NCI-H1436 (cell line): ENCODE data around the gene AIFM2.
"Not testable (repeated sequence)": the region's sequence is repeated elsewhere in the genome, so short reads cannot be mapped to it uniquely, and the experiment has no call there.

Experiments used
- DNase-seq: peaks from one replicate; lab custom pipeline; 2025; lab: John Stamatoyannopoulos, UW

Gene AIFM2

DNA sequence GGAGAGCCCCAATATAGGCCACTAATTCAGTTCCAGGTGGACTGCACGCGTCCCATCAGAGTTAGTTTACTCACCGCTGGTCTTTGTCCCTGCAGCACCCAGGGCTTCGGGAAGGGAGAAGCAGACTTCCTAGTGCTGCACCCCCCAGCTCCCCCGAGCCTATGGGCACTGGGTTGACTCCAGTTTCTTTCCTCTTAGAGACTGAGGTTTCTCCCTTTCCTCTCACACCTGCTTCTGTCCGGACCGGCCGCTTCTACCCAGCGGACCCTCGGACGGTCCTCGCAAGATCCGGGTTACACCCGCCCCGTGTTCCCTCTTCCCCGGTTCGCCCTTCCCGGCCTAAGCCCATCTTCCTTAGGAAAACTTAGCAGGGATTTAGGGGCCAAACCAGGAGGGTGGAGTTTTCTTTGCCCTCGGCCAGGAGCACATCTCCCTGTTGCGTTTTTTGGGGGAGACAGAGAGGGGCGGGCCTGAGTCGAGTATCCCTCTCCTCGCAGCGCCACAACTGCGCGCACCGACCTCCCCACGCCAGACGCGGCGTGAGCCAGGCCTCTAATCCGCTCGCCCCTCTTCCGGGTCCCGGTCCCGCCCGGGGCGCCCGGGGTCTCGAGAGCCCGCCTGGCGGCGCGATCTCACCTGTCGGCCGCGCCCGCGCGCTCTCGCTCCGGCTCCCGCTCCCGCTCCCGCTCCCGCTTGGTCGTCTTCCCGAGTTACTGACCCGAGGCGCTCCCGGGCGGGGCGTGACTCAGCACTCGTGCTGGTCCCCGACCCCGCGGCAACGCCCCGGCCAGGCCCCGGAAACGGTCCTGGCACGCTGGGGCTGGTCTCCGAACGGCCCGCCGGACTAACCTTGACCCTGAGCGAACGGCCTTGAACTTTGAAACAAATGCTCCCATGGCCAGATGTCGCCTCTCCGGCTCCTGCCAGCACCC, at the start of gene AIFM2:
TSS of gene AIFM2 (minus strand) at position 728 of the 932 bp plus-strand sequence. CDS start 8,741 bp downstream, outside the sequence.
- peak; percentile 59 for DNase-seq

DNA sequence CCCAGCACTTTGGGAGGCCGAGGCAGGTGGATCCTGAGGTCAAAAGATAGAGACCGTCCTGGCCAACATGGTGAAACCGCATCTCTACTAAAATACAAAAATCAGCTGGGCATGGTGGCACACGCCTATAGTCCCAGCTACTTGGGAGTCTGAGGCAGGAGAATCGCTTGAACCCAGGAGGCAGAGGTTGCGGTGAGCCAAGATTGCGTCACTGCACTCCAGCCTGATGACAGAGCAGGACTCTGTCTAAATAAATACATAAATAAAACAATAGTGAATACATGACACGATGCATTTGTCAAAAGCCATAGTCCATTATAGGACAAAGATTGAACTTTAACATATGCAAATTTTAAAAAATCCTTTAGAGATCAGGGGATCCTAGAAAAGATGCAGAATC, 46.6 kb upstream of the AIFM2 start:
- not testable (repeated sequence) for DNase-seq

DNA sequence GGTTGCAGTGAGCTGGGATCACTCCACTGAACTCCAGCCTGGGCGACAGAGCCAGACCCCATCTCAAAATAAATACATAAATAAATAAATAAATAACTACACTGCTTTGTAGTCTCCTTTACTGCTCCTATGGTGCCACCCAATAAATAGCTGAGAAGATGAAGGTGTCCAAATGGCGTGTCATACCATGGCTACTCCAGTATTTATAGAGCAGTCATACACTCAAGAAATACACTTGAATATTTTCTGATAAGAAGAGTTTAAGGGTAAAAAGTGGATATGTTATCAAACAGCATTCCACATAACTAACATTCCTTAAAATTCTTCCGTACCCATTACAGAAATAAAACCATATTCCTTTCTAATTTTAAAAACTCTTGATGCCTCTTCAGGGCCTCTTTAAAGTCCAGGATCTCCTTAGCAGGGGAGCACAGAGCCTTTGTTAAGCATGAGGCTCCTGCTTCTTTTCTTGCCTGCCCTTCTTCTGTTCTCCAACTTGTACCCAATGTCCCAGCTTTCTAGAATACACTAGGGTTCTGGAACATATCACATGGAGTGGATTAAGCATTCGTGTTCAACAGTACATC, 45.6 kb upstream of the AIFM2 start:
- no peak for DNase-seq

DNA sequence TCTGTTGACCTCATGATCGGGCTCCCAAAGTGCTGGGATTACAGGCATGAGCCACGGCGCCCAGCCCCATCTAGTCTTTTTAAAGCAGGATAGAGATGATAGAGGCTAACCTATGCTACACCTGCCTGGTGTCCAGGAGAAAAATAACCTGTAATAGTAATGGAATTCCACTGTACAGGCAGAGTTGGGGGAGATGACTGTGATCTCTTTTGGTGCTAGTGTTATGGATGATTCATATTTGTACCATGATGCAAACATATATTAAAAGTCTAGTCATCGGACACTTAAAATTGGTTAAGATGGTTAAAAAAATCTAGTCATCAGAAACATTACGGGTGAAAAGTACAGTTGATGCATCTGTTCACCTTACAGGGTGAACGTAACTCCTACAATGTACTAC, 43.8 kb upstream of the AIFM2 start:
- DNase-seq: no peak

DNA sequence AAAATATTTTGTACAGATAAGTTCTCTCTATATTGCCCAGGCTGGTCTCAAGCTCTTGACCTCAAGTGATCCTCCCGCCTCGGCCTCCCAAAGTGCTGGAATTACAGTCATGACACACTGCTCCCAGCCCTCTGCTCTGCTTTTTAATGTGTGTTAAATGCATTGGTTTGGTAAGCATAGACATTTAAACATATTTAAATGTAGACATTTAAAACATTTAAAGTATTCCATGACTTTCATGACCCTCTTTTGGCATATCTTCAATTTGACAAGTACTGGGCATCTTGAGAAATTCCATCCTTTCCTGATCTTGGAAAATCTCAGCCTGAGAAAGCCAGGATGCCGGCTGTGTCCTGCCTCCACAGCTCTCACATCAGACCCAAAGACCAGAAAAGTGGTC, 42.9 kb upstream of the AIFM2 start:
- DNase-seq: no peak

DNA sequence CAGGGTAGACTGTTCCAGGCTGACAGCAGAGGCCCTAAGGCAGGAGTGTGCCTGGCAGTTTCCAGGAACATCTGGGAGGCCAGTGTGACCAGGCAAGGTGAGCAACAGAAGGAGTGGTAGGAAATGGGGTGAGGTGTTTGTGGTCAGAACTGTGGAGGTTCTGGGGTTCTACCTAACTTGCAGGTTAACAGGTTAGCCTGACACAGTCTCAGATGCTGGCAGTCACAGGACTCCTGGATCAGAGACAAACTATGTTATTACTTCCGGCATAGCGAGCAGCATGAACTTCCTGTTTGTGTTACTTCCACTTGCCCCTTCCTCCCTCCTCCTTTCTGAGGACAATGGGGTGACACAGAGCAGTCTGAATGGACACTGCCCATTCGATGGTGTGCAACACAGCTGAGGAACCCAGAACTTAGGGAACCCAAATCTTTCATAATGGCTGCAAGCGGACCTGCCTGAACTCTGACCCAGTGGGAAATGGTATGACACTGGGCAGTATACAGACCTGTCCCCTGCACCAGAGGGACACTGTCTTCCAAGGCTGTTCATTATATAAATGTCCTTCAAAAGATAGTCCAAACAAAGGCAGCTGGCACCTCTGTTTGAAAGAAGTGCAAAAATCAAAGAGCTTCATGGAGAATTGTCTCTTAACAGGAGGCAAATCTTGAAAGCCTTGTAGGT, 41.6 kb upstream of the AIFM2 start:
- no peak for DNase-seq

DNA sequence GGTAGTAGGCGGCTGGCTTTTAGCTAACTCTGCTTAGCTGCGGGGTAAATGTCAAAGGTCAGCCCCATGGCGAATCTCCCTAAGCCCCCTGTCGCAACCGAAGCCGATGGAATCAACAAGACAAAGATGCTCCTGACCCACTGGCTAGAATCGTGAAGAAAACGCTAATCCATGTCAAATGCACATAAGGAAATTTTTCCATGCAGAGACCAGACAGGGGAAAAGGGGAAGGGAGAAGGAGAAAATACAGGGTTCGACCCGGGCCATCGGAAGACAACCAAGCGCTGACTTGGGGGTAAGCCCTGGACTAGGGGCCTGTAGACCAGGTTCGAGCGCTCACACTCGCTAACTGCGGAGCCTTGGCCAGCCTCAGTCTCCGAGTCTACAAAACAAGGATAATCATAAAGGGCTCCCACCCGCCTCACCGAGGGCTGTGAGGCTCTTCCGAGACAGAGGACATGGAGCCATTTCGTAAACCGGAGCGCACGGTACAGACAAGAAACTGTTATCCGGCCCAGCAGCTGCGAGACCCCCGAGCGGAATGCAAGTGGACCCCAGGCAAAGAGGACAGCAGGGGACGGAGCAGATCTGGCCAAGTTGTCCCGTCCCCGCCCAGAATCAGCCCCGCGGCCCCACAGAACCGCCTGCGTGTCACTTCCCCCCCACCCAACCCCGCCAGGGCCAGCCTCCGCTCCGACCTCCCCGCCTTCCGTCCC, 37.2 kb upstream of the AIFM2 start:
- DNase-seq: no peak

DNA sequence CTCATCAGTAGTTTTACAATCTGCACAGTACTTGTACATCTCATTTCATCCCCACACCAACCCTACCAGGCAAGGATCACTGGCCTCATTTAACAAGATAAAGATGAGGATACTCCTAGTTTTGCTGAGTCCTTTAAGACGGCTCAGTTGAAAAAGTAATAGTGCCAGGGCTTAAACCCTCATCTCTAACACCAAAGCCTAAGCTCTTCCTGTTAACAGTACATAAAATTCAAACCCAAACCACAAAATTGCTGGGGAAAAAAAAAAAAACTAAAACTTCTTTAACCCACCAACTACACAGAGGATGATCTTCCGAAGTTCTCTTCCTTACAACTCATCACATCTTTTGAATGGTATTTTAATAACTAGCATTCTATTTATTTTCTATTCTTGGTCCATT, 36.4 kb upstream of the AIFM2 start:
- no peak for DNase-seq

DNA sequence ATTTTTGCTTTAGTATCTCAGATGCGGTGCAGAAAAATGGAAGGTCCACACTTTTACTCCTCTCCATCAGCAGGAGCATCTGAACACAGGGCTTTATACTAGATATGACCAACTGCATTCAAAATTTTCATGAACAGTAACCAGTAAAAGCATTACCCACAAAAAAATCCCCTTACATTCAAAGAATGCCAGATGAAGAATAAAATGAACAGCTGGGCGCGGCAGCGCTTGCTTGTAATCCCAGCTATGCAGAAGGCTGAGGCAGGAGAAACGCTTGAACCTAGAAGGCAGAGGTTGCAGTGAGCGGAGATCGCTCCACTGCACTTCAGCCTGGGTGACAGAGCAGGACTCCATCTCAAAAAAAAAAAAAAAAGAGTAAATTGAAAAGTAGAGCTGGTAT, 34.6 kb upstream of the AIFM2 start:
- no peak for DNase-seq

DNA sequence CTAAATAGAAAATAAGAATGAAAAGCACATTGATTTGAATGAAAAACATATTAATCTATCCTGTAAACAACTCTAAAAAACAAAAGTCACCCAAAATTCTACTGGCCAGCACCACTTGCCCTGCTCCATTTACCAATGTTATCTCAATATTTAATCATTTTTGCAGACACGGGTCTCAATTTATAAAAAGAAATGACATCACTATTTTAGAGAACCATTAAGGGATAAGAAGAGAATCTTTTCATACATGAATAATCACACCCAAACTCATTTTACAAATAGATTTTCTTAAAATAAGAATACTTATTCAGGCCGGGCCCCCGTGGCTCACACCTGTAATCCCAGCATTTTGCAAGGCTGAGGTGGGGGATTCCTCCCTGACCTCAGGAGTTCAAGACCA, 33.8 kb upstream of the AIFM2 start:
- no peak for DNase-seq

DNA sequence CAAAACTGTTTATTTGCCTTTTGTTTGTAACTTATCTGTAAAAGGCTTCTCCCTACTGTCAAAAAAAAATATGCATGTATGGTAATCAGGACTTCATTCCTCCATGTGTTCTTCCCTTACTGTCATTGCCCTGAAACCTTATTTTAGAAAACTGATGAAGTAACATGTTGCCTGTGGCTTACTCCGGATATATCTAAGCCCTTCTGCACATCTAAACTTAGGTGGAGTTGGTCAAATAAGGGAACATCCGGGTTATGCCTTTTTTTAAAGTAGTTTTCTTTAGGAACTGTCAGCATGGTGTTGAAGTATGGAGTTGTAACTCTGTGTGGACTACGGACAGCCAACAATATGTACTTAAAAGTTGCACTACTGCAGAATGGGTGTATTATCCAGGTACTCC, 31.5 kb upstream of the AIFM2 start:
- DNase-seq: no peak

DNA sequence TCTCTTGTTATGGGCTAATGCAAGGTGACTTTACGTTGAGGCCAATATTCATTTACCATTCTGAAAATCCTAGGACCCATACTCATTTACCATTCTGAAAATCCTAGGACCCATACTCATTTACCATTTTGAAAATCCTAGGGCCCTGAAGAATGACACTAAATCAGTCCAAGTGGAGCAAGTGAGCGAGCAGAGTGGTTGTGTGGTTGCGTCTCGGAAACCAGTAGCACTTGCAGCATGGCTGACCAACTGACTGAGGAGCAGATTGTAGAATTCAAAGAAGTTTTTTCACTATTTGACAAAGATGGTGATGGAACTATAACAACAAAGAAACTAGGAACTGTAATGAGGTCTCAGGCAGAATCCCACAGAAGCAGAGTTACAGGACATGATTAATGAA, 30.8 kb upstream of the AIFM2 start:
- no peak for DNase-seq

DNA sequence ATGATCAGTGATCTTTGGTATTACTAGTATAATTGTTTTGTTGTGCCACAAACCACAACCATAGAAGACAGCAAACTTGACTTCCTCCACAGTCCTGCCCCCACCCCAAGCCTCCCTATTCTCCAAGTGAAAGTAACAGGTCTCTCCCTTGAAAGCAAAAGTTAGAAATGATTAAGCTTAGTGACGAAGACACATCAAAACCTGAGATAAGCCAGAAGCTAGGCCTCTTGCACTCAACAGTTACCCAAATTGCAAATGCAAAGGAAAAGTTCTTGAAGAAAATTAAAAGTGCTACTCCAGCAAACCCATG, 30.2 kb upstream of the AIFM2 start:
- no peak for DNase-seq

DNA sequence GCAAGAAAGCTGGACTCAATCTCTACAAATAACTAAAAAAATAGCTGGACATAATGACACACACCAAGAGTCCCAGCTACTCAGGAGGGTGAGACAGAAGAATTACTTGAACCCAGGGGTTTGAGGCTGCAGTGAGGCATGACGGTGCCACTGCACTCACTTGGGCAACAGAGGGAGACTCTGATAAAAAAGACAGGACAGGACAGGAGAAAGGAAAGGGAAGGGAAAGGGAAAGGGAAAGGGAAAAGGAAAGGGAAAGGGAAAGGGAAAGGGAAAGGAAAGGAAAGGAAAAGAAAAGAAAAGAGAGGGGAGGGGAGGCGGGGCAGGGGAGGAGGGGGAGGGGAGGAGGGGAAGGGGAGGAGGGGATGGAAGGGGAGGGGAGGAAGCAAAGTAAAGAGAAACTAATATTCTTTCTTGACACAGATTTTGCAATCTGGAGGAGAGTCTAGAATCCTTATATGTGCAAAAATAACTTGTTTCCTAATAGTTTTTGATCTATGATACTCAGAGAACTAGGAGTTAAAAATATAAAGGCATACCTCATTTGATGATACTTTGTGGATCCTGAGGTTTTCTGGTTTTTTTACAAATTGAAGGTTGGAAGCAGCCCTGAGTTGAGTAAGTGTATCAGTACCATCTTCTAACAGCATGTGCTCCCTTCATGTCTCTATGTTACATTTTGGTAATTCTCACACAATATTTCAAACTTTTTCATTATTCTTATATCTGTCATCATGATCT, 29.7 kb upstream of the AIFM2 start:
- no peak for DNase-seq

DNA sequence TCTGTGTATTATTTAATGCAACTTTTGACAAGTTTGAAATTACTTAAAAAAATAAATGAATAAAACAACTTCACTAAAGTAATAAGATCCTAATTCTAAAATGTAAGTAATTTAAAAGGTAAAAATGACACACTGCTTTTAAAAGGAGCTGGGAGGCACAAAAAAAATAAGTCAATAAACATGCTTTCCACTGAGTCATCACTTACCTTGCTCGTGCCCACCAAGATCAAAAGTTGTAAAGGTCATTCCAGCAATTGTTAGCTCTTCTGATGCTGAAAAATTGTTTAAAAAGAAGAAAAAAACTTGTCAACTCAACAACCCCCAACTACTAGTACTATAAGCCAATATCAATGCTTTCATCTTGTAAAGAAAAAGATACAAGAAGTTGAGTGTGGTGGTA, 28.2 kb upstream of the AIFM2 start:
- DNase-seq: no peak

DNA sequence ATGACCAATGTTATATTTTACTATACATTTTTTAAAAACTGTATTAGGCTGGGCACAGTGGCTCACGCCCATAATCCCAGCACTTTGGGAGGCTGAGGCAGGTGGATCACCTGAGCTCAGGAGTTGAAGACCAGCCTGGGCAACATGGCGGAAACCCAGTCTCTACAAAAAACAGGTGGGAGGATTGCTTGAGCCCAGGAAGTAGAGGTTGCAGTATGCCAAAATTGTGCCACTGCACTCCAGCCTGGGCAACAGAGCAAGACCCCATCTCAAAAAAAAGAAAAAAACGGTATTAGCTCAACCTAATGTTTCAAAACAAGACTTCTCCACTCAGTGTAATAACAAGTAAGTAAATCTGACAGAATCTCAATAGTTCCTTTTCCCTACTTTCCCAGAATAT, 26.7 kb upstream of the AIFM2 start:
- DNase-seq: not testable (repeated sequence)

DNA sequence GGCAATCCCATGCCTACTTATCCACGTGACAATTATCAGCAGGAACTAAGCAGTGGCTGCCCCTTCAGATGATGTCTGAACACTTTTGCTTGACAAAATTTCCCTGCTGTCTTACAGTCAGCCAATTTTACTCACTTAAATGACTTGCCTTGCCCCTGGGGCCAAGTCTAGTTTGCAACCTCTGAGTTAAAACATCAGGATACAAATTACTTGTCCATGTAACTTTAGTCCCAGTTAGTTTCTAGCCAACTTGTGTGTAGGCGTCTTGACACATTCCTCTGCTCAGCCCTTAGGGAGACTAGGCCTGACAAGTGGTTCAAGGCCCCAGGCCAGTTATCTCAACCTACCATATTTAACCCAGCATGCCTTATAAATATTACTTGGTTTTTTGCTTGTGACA, 25.5 kb upstream of the AIFM2 start:
- DNase-seq: no peak

DNA sequence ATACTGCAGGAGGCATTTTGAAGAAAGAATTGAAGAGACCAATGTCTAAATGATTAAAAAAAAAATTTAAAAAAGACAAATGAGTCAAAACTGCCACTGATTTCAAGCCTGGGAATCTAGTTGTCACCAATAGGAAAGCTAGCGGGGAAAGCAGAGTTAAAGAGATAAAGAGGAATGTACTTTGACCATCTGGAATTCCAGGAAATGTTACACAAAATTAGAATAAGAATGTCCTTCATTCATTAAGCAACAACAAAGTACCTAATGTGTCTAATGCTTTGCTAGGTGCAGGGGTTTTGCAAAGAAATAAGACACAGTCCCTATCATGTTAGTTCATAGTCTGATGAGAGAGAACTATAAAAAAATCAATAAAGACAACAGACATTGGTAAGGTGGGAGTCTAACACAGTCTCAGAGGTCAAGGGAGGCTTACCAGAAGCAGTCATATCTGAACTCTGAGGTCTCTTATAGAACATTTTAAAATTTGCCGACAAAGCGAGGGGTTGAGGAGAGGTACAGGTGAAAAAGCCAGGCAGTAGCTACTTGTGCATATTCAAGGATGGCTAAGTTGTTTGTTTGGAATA, 22.7 kb upstream of the AIFM2 start:
- DNase-seq: no peak

DNA sequence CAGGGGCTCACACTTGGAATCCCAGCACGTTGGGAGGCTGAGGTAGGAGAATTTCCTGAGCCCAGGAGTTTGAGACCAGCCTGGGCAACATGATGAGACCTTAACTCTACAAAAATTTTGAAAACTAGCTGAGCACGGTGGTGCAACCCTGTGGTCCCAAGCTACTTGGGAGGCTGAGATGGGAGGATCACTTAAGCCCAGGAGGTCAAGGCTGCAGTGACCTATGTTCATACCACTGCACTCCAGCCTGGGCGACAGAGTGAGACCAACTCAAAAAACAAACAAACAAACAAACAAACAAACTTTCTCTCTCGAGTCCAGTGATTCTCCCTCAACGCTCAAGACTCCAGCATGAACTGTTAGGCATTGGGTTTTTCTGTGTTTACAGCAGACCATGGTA, 15.9 kb upstream of the AIFM2 start:
- DNase-seq: no peak

DNA sequence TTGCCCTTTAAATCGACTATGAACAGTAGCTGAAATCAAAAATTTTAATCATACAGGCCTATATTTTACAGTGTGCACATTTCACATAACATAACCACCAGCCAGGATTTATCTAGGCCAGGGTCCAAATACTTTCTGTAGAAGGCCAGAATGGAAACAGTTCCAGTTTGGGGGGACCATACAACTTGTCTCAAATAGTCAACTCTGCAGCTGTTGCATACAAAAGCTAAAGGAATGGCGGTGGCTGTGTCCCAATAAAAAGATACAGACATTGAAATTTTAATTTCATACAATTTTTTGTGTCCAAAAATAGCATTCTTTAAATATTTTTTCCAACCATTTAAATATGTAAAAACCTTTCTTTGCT, 14.6 kb upstream of the AIFM2 start:
- no peak for DNase-seq

DNA sequence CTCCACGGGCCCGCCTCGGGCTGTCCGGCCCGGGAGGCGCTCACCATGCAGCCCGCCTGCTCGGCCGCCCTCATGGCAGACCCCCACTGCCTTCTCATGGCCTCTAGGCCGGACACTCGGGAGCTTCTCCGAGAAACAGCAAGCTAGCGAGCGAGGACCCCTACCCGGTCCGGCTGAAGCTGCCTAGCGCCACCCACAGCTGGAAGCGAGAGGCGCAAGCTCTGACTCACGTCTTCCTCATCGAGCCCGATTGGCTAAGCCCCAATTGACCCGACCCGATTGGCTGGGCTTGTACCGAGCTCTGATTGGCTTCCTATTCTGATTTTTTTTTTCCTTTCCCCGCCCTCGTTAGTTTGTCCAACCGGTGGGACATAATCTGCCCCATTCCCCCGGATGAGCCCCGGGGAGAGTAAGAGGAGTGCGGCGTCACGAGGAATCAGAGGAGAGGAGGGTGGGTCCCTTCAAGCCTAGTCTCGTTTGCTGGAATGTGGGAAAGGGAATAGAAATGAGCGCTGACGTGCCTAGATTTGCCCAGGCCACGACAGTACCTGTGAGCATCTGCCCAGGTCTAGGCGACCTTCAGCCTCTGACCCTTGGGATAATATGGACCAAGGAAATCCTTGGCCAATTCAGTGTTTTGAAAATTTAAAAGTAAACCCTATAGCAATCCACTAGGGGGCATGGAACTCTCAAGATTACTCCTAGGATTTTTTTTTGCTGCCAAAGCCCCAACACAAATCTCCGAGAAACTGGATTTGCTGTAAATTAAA, 14.0 kb upstream of the AIFM2 start, which contains the start of gene TYSND1:
TSS of gene TYSND1 (minus strand) at position 212 of the 770 bp plus-strand sequence. CDS start at position 98, 114 bp downstream.
- peak; percentile 98 for DNase-seq
